Dermis blood vessel endothelial cell (primary cell): ENCODE results near the gene HAPLN3. TPM values are rescaled to one million over a fixed set of nuclear protein-coding genes. Genes with fewer than 3 reads are reported as not detected.
A peak's percentile ranks its signal among the peaks of the same experiment; 100 is the strongest.

Experiments
- DNase-seq: peaks from one replicate; pipeline ENCODE4 v3.0.0; 2010
- total RNA-seq: library from RNA; depleted of rRNA; stranded (reverse); fragments of >200 nt; gene quantifications from 2 replicates; pipeline ENCODE4 v1.2.3, GENCODE V29; 2014

Gene HAPLN3
- total RNA-seq, 1 donor from 2014 or later: 95.6 TPM

GRCh38 chr15:88909956-88910831, 14.8 kb upstream of the HAPLN3 start:
- no peak for DNase-seq

GRCh38 chr15:88908697-88909621, 13.6 kb upstream of the HAPLN3 start:
- DNase-seq: no peak

GRCh38 chr15:88908123-88908522, 12.8 kb upstream of the HAPLN3 start:
- no peak for DNase-seq

- DNase-seq: no peak
Observed at GRCh38 chr15:88907111-88907510, 11.8 kb upstream of the HAPLN3 start.

- DNase-seq: no peak
Observed at GRCh38 chr15:88906551-88906950, 11.2 kb upstream of the HAPLN3 start.

- DNase-seq: no peak
Observed at GRCh38 chr15:88906130-88906529, 10.8 kb upstream of the HAPLN3 start.

GRCh38 chr15:88905576-88905975, 10.2 kb upstream of the HAPLN3 start:
- DNase-seq: no peak

- DNase-seq: peak; percentile 85
Observed at GRCh38 chr15:88904624-88905327, 9.4 kb upstream of the HAPLN3 start.

GRCh38 chr15:88904257-88904623, 8.9 kb upstream of the HAPLN3 start:
- no peak for DNase-seq

GRCh38 chr15:88902846-88903245, 7.5 kb upstream of the HAPLN3 start:
- DNase-seq: no peak

GRCh38 chr15:88902221-88902835, 7.0 kb upstream of the HAPLN3 start:
- DNase-seq: no peak

GRCh38 chr15:88901508-88902220, 6.3 kb upstream of the HAPLN3 start:
- DNase-seq: no peak

- DNase-seq: no peak
Observed at GRCh38 chr15:88900982-88901418, 5.7 kb upstream of the HAPLN3 start.

- DNase-seq: no peak
Observed at GRCh38 chr15:88900309-88900981, 5.1 kb upstream of the HAPLN3 start.

GRCh38 chr15:88899251-88899650, 3.9 kb upstream of the HAPLN3 start:
- DNase-seq: no peak

- no peak for DNase-seq
Observed at GRCh38 chr15:88898736-88899135, 3.4 kb upstream of the HAPLN3 start.

GRCh38 chr15:88897456-88898194, 2.3 kb upstream of the HAPLN3 start:
- peak; percentile 76 for DNase-seq

GRCh38 chr15:88897142-88897455, 1.8 kb upstream of the HAPLN3 start:
- no peak for DNase-seq

GRCh38 chr15:88896333-88897033, 1.1 kb upstream of the HAPLN3 start:
- DNase-seq: peak; percentile 74

GRCh38 chr15:88894348-88894818, 961 bp downstream of the HAPLN3 start:
- peak; percentile 70 for DNase-seq
